Ovary (tissue), 9 donors: ENCODE measurements around the gene RNASE13. TPM values are rescaled to one million over a fixed set of nuclear protein-coding genes. Genes with fewer than 3 reads are reported as not detected.
"Not testable (repeated sequence)": the region's sequence is repeated elsewhere in the genome, so short reads cannot be mapped to it uniquely, and the experiment has no call there.

Experiments used
- DNase-seq, 5 donors: peaks; one replicate each; pipeline ENCODE4 v3.0.0-alpha.2; 2019 to 2020
- H3K27ac ChIP-seq, 2 donors: fragments of 200-600 bp; one replicate each; pipeline versions ENCODE4 v1.5.1 to v1.8.0; 2019 to 2022
- H3K27me3 ChIP-seq: fragments of 200-600 bp; one replicate; pipeline ENCODE4 v1.8.0; 2022
- H3K36me3 ChIP-seq: fragments of 200-600 bp; sonication (generic); one replicate; pipeline ENCODE4 v1.5.1; 2019
- H3K4me1 ChIP-seq: one replicate; pipeline ENCODE4 v1.8.1; 2013; ENCODE audit warnings: mild to moderate bottlenecking, moderate library complexity; ENCODE audit not compliant: insufficient read depth
- H3K4me3 ChIP-seq: fragments of 200-600 bp; sonication (generic); one replicate; pipeline ENCODE4 v1.5.1; 2017
- H3K9me3 ChIP-seq, 2 donors: fragments of 200-600 bp in 1 of 2; sonication (generic) in 1 of 2; one replicate each; pipeline versions ENCODE4 v1.5.1 to v1.8.1; 2013 to 2019; ENCODE audit warnings: mild to moderate bottlenecking in 1 of 2, moderate library complexity in 1 of 2
- EP300 ChIP-seq: sonication (generic); formaldehyde crosslinking; IDR thresholded peaks from one replicate; pipeline ENCODE4 v1.6.1; 2017; ENCODE audit warnings: antibody characterized with exemption
- POLR2A ChIP-seq: fragments of 450-650 bp; IDR thresholded peaks from one replicate; pipeline ENCODE4 v1.6.1; 2017; ENCODE audit warnings: antibody characterized with exemption, mild to moderate bottlenecking, moderate library complexity
- WGBS, 3 donors: extraction: QIAGEN DNeasy Blood & Tissue Kit in 1 of 3; methylation state at CpG; one replicate each; pipeline versions ENCODE4 v1.1.5 to v1.1.7; 2013 to 2017; 5-methylcytosine and 5-hydroxymethylcytosine counted together
- intact Hi-C, 4 donors: fragments of 100-400 bp; cut with DNase I; formaldehyde crosslinking; loops; one replicate each; pipeline versions ENCODE4 v1.11.0 to v1.15.1; 2022 to 2023
- microRNA-seq, 3 donors: library from miRNA; unstranded; fragments of <30 nt; microRNA quantifications; one replicate each; pipeline versions ENCODE4 to v1.2.0, GENCODE V29; 2019 to 2020
- polyA plus RNA-seq, 2 donors: library from polyadenylated mRNA; stranded (reverse); fragments of 200-250 nt in 1 of 2; fragments of 350-450 nt in 1 of 2; fragmentation: Illumina TruSeq in 1 of 2; extraction: RNeasy Lipid Tissue Mini Kit (QIAGEN cat#74804) in 1 of 2; gene quantifications; one replicate each; pipeline ENCODE4 v1.2.3, GENCODE V29; 2013 to 2014
- total RNA-seq, 7 donors: library from RNA; depleted of rRNA in 2 of 7; stranded (reverse); fragments of >200 nt in 2 of 7; fragmentation: NEBNext Ultra II Directional in 3 of 7; extraction: Animal tissue kit (Norgen Biotek cat#: 25700) in 3 of 7; gene quantifications; one replicate each; pipeline versions ENCODE4 v1.1.0 to v1.2.4, GENCODE V29; 2016 to 2023
- TF ChIP-seq, protein P1 (sequence below), 3 donors: fragments of 450-650 bp in 2 of 3; fragments of 200-600 bp in 1 of 3; IDR thresholded peaks; one replicate each; pipeline versions ENCODE4 v1.5.1 to v1.8.0; 2016 to 2022; ENCODE audit warnings: antibody characterized with exemption in 3 of 3, mild to moderate bottlenecking in 1 of 3
- donor health status: DM: no; HTN: no; CAD: no; lungs with moderate emphysema.
- donor health status: DM: no; HTN: no; CAD: no.
- donor health status: Bipolar disorder and iron deficiency.
- donor health status: DM: yes; HTN: yes; CAD: no.
- donor health status: DM: no; HTN: no; CAD: no.
- donor health status: DM: yes; HTN: yes; CAD: no.

Gene RNASE13
- total and polyA plus RNA-seq, 9 donors = not detected

- Histone ChIP-seq H3K4me1 (peaks cover 8% of the 10 kb centered on the region), H3K27me3 (no peaks in the 10 kb centered on the region), H3K27ac (peak overlapping the region in 1 of 2 donors; percentile 67), H3K36me3 (no peaks in the 10 kb centered on the region), H3K9me3 (no peaks in the 10 kb centered on the region), H3K4me3 (peak overlapping the region; percentile 91)
- no peak for DNase-seq
- intact Hi-C loops = no loop called here
- no peak for TF ChIP-seq POLR2A
- no peak for TF ChIP-seq EP300
- TF ChIP-seq, protein P1, sequence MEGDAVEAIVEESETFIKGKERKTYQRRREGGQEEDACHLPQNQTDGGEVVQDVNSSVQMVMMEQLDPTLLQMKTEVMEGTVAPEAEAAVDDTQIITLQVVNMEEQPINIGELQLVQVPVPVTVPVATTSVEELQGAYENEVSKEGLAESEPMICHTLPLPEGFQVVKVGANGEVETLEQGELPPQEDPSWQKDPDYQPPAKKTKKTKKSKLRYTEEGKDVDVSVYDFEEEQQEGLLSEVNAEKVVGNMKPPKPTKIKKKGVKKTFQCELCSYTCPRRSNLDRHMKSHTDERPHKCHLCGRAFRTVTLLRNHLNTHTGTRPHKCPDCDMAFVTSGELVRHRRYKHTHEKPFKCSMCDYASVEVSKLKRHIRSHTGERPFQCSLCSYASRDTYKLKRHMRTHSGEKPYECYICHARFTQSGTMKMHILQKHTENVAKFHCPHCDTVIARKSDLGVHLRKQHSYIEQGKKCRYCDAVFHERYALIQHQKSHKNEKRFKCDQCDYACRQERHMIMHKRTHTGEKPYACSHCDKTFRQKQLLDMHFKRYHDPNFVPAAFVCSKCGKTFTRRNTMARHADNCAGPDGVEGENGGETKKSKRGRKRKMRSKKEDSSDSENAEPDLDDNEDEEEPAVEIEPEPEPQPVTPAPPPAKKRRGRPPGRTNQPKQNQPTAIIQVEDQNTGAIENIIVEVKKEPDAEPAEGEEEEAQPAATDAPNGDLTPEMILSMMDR (IDR thresholded peaks at IDR 0.05) = no peak
- 0 to 1% (median 1%) methylated on average over 11 of the region's 11 CpGs for WGBS, 3 donors
These were observed 45.2 kb downstream of the RNASE13 start for GRCh38 chr14:20989471-20989786.

GRCh38 chr14:20988717-20989470, 45.7 kb downstream of the RNASE13 start:
- DNase-seq = peak in 1 of 5 donors; percentile 25
- Histone ChIP-seq H3K9me3 (no peaks in the 10 kb centered on the region), H3K4me1 (peaks cover 8% of the 10 kb centered on the region), H3K4me3 (peak overlapping the region; percentile 91), H3K27me3 (no peaks in the 10 kb centered on the region), H3K36me3 (no peaks in the 10 kb centered on the region), H3K27ac (peak overlapping the region in 1 of 2 donors; percentile 67)
- TF ChIP-seq, protein P1 (IDR thresholded peaks at IDR 0.05) = no peak
- intact Hi-C loops = no loop called here
- WGBS, 3 donors = 86 to 88% (median 86%) methylated on average over 15 of the region's 15 CpGs

GRCh38 chr14:20986811-20987210, 47.8 kb downstream of the RNASE13 start:
- H3K4me3 ChIP-seq = no peak overlapping the region
- H3K9me3 ChIP-seq = no peaks in the 10 kb centered on the region
- intact Hi-C loops = no loop called here
- no peak for DNase-seq
- WGBS, 3 donors = 4 to 7% (median 6%) methylated on average over 2 of the region's 2 CpGs
- H3K4me1 ChIP-seq = peaks cover 8% of the 10 kb centered on the region
- no peaks in the 10 kb centered on the region for H3K36me3 ChIP-seq
- TF ChIP-seq, protein P1 (IDR thresholded peaks at IDR 0.05) = no peak
- TF ChIP-seq EP300 = no peak
- no peak for TF ChIP-seq POLR2A
- no peak overlapping the region for H3K27ac ChIP-seq
- H3K27me3 ChIP-seq = no peaks in the 10 kb centered on the region

DNA sequence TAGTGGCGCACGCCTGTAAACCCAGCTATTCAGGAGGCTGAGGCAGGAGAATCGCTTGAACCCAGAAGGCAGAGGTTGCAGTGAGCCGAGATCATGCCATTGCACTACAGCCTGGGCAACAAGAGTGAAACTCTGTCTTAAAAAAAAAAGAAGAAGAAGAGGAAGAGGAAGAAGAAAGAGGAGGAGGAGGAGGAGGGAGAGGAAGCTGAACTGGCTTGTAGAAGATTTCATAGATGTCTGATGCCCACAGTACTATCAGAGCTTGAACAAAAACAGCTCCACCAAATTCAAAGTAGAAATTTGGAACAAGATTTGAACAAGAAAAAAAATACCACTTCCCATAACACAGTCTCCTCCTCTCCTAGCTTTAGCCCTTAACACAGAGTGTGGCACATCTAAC, 49.0 kb downstream of the RNASE13 start:
- intact Hi-C loops, H3K36me3 ChIP-seq, H3K27me3 ChIP-seq, H3K4me3 ChIP-seq, H3K9me3 ChIP-seq, DNase-seq, H3K27ac ChIP-seq, H3K4me1 ChIP-seq: not testable (repeated sequence)
- WGBS, 3 donors = 96% methylated on average over 4 of the region's 4 CpGs

Small RNAs within 50 kb of the gene (microRNA-seq; reads per million reads assigned to microRNA genes)
- gene MIR6717 = 0 to 0.16 (median 0) reads per million in 3 donors

Other genes starting within 250 kb of the RNASE13 start
- 100 to 1,000 TPM in 6 of 7 donors, 10 to 100 TPM in 1; 62.5 to 293 (median 119) TPM for gene RNASE1, start 232.0 kb downstream of the RNASE13 start, total RNA-seq
- 100 to 1,000 TPM; 203 to 985 TPM for gene RNASE1, start 232.0 kb downstream of the RNASE13 start, polyA plus RNA-seq
- not detected for gene RNASE3, start 143.4 kb downstream of the RNASE13 start, total RNA-seq
- under 1 TPM in 1 of 2 donors, not detected in 1; 0.24 TPM for gene RNASE3, start 143.4 kb downstream of the RNASE13 start, polyA plus RNA-seq
- 1 to 10 TPM in 3 of 7 donors, under 1 TPM in 3, not detected in 1; 0.38 to 2.9 (median 0.76) TPM for gene RNASE2, start 79.3 kb downstream of the RNASE13 start, total RNA-seq
- gene RNASE2, start 79.3 kb downstream of the RNASE13 start, polyA plus RNA-seq = 1 to 10 TPM; 2.9 to 3.0 TPM
- gene METTL17, start 44.8 kb downstream of the RNASE13 start, total RNA-seq = 10 to 100 TPM; 42.5 to 65.1 (median 45.7) TPM
- 10 to 100 TPM; 49.9 to 53.6 TPM for gene METTL17, start 44.8 kb downstream of the RNASE13 start, polyA plus RNA-seq
- under 1 TPM in 1 of 7 donors, not detected in 6; 0.28 TPM for gene SLC39A2, start 35.5 kb downstream of the RNASE13 start, total RNA-seq
- under 1 TPM in 1 of 2 donors, not detected in 1; 0.30 TPM for gene SLC39A2, start 35.5 kb downstream of the RNASE13 start, polyA plus RNA-seq
- gene NDRG2, start 9.7 kb downstream of the RNASE13 start, total RNA-seq = 100 to 1,000 TPM; 355 to 703 (median 417) TPM
- 100 to 1,000 TPM; 579 to 585 TPM for gene NDRG2, start 9.7 kb downstream of the RNASE13 start, polyA plus RNA-seq
- gene TPPP2, start 4.6 kb downstream of the RNASE13 start, total RNA-seq = 1 to 10 TPM in 5 of 7 donors, under 1 TPM in 1, not detected in 1; 0.72 to 2.5 (median 1.4) TPM
- gene TPPP2, start 4.6 kb downstream of the RNASE13 start, polyA plus RNA-seq = 1 to 10 TPM in 1 of 2 donors, under 1 TPM in 1; 0.62 to 1.1 TPM
- gene RNASE7, start 7.6 kb upstream of the RNASE13 start, total RNA-seq = not detected
- not detected for gene RNASE7, start 7.6 kb upstream of the RNASE13 start, polyA plus RNA-seq
- gene RNASE8, start 23.0 kb upstream of the RNASE13 start, total RNA-seq = not detected
- not detected for gene RNASE8, start 23.0 kb upstream of the RNASE13 start, polyA plus RNA-seq
- gene ARHGEF40, start 35.5 kb upstream of the RNASE13 start, total RNA-seq = 10 to 100 TPM; 31.0 to 98.3 (median 66.1) TPM
- 10 to 100 TPM; 29.8 to 34.3 TPM for gene ARHGEF40, start 35.5 kb upstream of the RNASE13 start, polyA plus RNA-seq
- gene ZNF219, start 63.8 kb upstream of the RNASE13 start, total RNA-seq = 10 to 100 TPM; 27.7 to 60.9 (median 33.4) TPM
- gene ZNF219, start 63.8 kb upstream of the RNASE13 start, polyA plus RNA-seq = 10 to 100 TPM in 1 of 2 donors, 1 to 10 TPM in 1; 4.8 to 31.0 TPM
- 1 to 10 TPM in 2 of 7 donors, under 1 TPM in 5; 0.24 to 1.3 (median 0.56) TPM for gene TMEM253, start 66.3 kb upstream of the RNASE13 start, total RNA-seq
- under 1 TPM; 0.40 to 0.98 TPM for gene TMEM253, start 66.3 kb upstream of the RNASE13 start, polyA plus RNA-seq
- gene OR5AU1, start 121.3 kb upstream of the RNASE13 start, total RNA-seq = not detected
- gene OR5AU1, start 121.3 kb upstream of the RNASE13 start, polyA plus RNA-seq = not detected
- 100 to 1,000 TPM; 427 to 633 (median 479) TPM for gene HNRNPC, start 234.6 kb upstream of the RNASE13 start, total RNA-seq
- gene HNRNPC, start 234.6 kb upstream of the RNASE13 start, polyA plus RNA-seq = 100 to 1,000 TPM; 626 to 913 TPM
- under 1 TPM in 2 of 7 donors, not detected in 5; 0.34 to 0.42 TPM for gene RPGRIP1, start 245.3 kb upstream of the RNASE13 start, total RNA-seq
- gene RPGRIP1, start 245.3 kb upstream of the RNASE13 start, polyA plus RNA-seq = under 1 TPM; 0.15 to 0.28 TPM